SU-DHL-6 (cell line): ENCODE data around the gene BRSK2.

Experiments
- H2AFZ ChIP-seq: fragments of 200-600 bp; sonication (generic); 2 replicates; pipeline ENCODE4 v1.6.1; 2014; ENCODE audit warnings: low read depth, mild to moderate bottlenecking, moderate library complexity, mixed read lengths, antibody characterized with exemption, low read length; ENCODE audit not compliant: severe bottlenecking
- H3F3A ChIP-seq: fragments of 200-600 bp; shearing (Covaris generic); 2 replicates; pipeline ENCODE4 v1.6.0; 2016; ENCODE audit warnings: antibody characterized with exemption, mild to moderate bottlenecking; ENCODE audit not compliant: insufficient read depth
- H3K27ac ChIP-seq: fragments of 200-600 bp; sonication (generic); 2 replicates; pipeline ENCODE4 v1.5.1; 2016; ENCODE audit warnings: low read depth, mild to moderate bottlenecking, low read length, moderate library complexity, mixed read lengths
- H3K27me3 ChIP-seq: fragments of 200-600 bp; sonication (generic), shearing (Covaris generic); 2 replicates; pipeline ENCODE4 v1.6.0; 2014; ENCODE audit warnings: mild to moderate bottlenecking, low read length
- H3K36me3 ChIP-seq: fragments of 200-600 bp; sonication (generic); 2 replicates; pipeline ENCODE4 v1.6.1; 2014; ENCODE audit warnings: mild to moderate bottlenecking, low read length, mixed read lengths
- H3K4me2 ChIP-seq: fragments of 300-600, 200-600 bp; shearing (Covaris generic), sonication (generic); 2 replicates; pipeline ENCODE4 v1.6.0; 2014; ENCODE audit warnings: low read length, low read depth, mild to moderate bottlenecking; ENCODE audit not compliant: poor library complexity, severe bottlenecking
- H3K4me3 ChIP-seq: fragments of 200-600 bp; sonication (generic); 2 replicates; pipeline ENCODE4 v1.5.1; 2014; ENCODE audit warnings: antibody characterized with exemption, low read length, mild to moderate bottlenecking, mixed read lengths; ENCODE audit not compliant: insufficient read depth, poor library complexity, severe bottlenecking
- H3K79me2 ChIP-seq: fragments of 200-600 bp; sonication (generic); 2 replicates; pipeline ENCODE4 v1.6.1; 2014; ENCODE audit warnings: mild to moderate bottlenecking, low read length, moderate library complexity; ENCODE audit not compliant: insufficient read depth
- H3K9ac ChIP-seq: fragments of 200-600 bp; sonication (generic); 2 replicates; pipeline ENCODE4 v1.7.0; 2014; ENCODE audit warnings: mild to moderate bottlenecking, low read length
- H3K9me2 ChIP-seq: fragments of 200-600 bp; sonication (generic); replicated peaks from 2 replicates; pipeline ENCODE4 v1.6.1; 2014; ENCODE audit warnings: low read length; ENCODE audit not compliant: insufficient read depth
- H3K9me3 ChIP-seq: fragments of 200-600 bp; sonication (generic); 2 replicates; pipeline ENCODE4 v1.6.1; 2014; ENCODE audit warnings: low read length, mixed read lengths; ENCODE audit not compliant: insufficient read depth
- H4K20me1 ChIP-seq: fragments of 200-600 bp; sonication (generic); 2 replicates; pipeline ENCODE4 v1.6.1; 2014; ENCODE audit warnings: low read depth, mild to moderate bottlenecking, antibody characterized with exemption, low read length, moderate library complexity, mixed read lengths
- CTCF ChIP-seq: fragments of 200-600 bp; sonication (generic); IDR thresholded peaks from one replicate; pipeline ENCODE4 v1.5.1; 2017; ENCODE audit warnings: antibody characterized with exemption, mild to moderate bottlenecking, low read length, moderate library complexity; ENCODE audit not compliant: insufficient read depth, poor library complexity, severe bottlenecking
- EZH2phosphoT487 ChIP-seq: fragments of 200-600 bp; sonication (generic), shearing (Covaris generic); conservative IDR thresholded peaks from 2 replicates; pipeline ENCODE4 v1.6.1; 2018; ENCODE audit warnings: mild to moderate bottlenecking, antibody characterized with exemption, low read length, moderate library complexity, mixed read lengths

BRSK2 gene

GRCh38 chr11:1442163-1442562, 52.4 kb downstream of the BRSK2 start:
- no peak overlapping the region for H3K9ac ChIP-seq
- no peaks in the 10 kb centered on the region; the same call in 1 of the 2 replicates for H4K20me1 ChIP-seq
- no peaks in the 10 kb centered on the region for H3K36me3 ChIP-seq
- TF ChIP-seq EZH2phosphoT487 = no peak
- TF ChIP-seq CTCF = no peak
- no peak overlapping the region for H3K4me3 ChIP-seq
- no peaks in the 10 kb centered on the region for H3K27me3 ChIP-seq
- no peaks in the 10 kb centered on the region for H3K79me2 ChIP-seq
- H3K27ac ChIP-seq = no peak overlapping the region
- no peaks in the 10 kb centered on the region for H3K9me3 ChIP-seq
- no peak overlapping the region for H3K4me2 ChIP-seq
- no peaks in the 10 kb centered on the region for H3F3A ChIP-seq
- H2AFZ ChIP-seq = no peak overlapping the region
- no peaks in the 10 kb centered on the region for H3K9me2 ChIP-seq

- Histone ChIP-seq H4K20me1 (no peaks in the 10 kb centered on the region; the same call in 1 of the 2 replicates), H3K9ac (no peak overlapping the region), H3K4me2 (no peak overlapping the region), H3K9me3 (no peaks in the 10 kb centered on the region), H3K36me3 (no peaks in the 10 kb centered on the region), H3F3A (no peaks in the 10 kb centered on the region), H3K9me2 (no peaks in the 10 kb centered on the region), H3K79me2 (no peaks in the 10 kb centered on the region), H3K27ac (no peak overlapping the region), H3K4me3 (no peak overlapping the region), H3K27me3 (no peaks in the 10 kb centered on the region), H2AFZ (no peak overlapping the region)
- no peak for TF ChIP-seq CTCF
- TF ChIP-seq EZH2phosphoT487 = no peak
Observed at GRCh38 chr11:1442807-1443366, 53.2 kb downstream of the BRSK2 start.

- Histone ChIP-seq H3F3A (no peaks in the 10 kb centered on the region), H3K9me3 (no peaks in the 10 kb centered on the region), H3K36me3 (no peaks in the 10 kb centered on the region), H3K27me3 (no peaks in the 10 kb centered on the region), H4K20me1 (no peaks in the 10 kb centered on the region; the same call in 1 of the 2 replicates), H3K27ac (no peak overlapping the region), H3K4me3 (no peak overlapping the region), H3K79me2 (no peaks in the 10 kb centered on the region), H3K9ac (no peak overlapping the region), H3K4me2 (no peak overlapping the region), H2AFZ (no peak overlapping the region), H3K9me2 (no peaks in the 10 kb centered on the region)
- TF ChIP-seq EZH2phosphoT487 (no peak), CTCF (no peak)
Observed at GRCh38 chr11:1443737-1444136, 54.0 kb downstream of the BRSK2 start.

GRCh38 chr11:1444321-1444720, 54.6 kb downstream of the BRSK2 start:
- Histone ChIP-seq H3K27ac (no peak overlapping the region), H2AFZ (no peak overlapping the region), H3K9me3 (no peaks in the 10 kb centered on the region), H3K9me2 (no peaks in the 10 kb centered on the region), H3K79me2 (no peaks in the 10 kb centered on the region), H3K9ac (no peak overlapping the region), H3F3A (no peaks in the 10 kb centered on the region), H4K20me1 (no peaks in the 10 kb centered on the region), H3K4me2 (no peak overlapping the region), H3K4me3 (no peak overlapping the region), H3K27me3 (no peaks in the 10 kb centered on the region), H3K36me3 (no peaks in the 10 kb centered on the region)
- no peak for TF ChIP-seq CTCF
- no peak for TF ChIP-seq EZH2phosphoT487
